Heart left ventricle (tissue), 13 donors: ENCODE measurements around the gene TCF4.

Source experiments
- CTCF ChIP-seq, 12 donors: fragments of 200-600 bp; sonication (generic) in 4 of 12; IDR thresholded peaks; one replicate each; pipeline versions ENCODE4 v1.5.0 to v1.8.0; 2018 to 2022; ENCODE audit warnings: antibody characterized with exemption in 12 of 12, mild to moderate bottlenecking in 5 of 12
- POLR2A ChIP-seq, 2 donors: fragments of 450-650 bp; IDR thresholded peaks; one replicate each; pipeline ENCODE4 v1.6.1; 2017; ENCODE audit warnings: antibody characterized with exemption in 2 of 2, mild to moderate bottlenecking in 2 of 2, moderate library complexity in 2 of 2
- donor health status: ischemic (EF 13 %, LVEDD 7.1; RV severe dilation, severe dysfunction).
- donor health status: DM: no; HTN: yes; CAD: no.
- donor health status: DM: no; HTN: no; CAD: no.
- donor health status: ischemic (EF 25% LVEDD 6.9; RV normal size, moderate dysfunction).
- donor health status: ischemic (EF 25% LVEDD 5.7; RV mildly dilated, moderate dysfunction).
- donor health status: ischemic (EF 35%, LVEDD 5.7; RV mildly dilated, moderate dysfunction).
- donor health status: nonischemic (EF 11% LVEDD 7.7; RV severe dilation, severe dysfunction).
- donor health status: DM: yes; HTN: yes; CAD: no.
- donor health status: PGD.
- donor health status: ischemic (EF 29% LVEDD 5.4; RV normal size, mild dysfunction).
- donor health status: nonischemic (EF 23%, LVEDD 6.1; RV moderate dilation, normal function).

- TF ChIP-seq CTCF (IDR thresholded peaks at IDR 0.05) (no peak), POLR2A (IDR thresholded peaks at IDR 0.05) (no peak)
Measured at GRCh38 chr18:55557211-55557610, 30.8 kb downstream of the TCF4 start.
